Esophagus muscularis mucosa (tissue), 4 donors: ENCODE data around the gene RHO. TPM values are rescaled to one million over a fixed set of nuclear protein-coding genes. Genes with fewer than 3 reads are reported as not detected.

ENCODE experiments used
- total RNA-seq, 4 donors: library from RNA; depleted of rRNA; stranded (reverse); fragments of >200 nt; gene quantifications; one replicate each; pipeline versions ENCODE4 v1.1.0 to v1.2.1, GENCODE V29; 2016

RHO gene
- total RNA-seq, 4 donors from 2014 or later, result not detected

Other genes starting within 250 kb of the RHO start
- gene HMCES, start 249.8 kb upstream of the RHO start, total RNA-seq, result 10 to 100 TPM; 24.5 to 39.3 (median 30.6) TPM
- under 1 TPM in 2 of 4 donors, not detected in 2; 0.19 to 0.42 TPM for gene EFCAB12, start 100.0 kb upstream of the RHO start, total RNA-seq
- 10 to 100 TPM; 12.1 to 23.3 (median 16.4) TPM for gene MBD4, start 88.7 kb upstream of the RHO start, total RNA-seq
- gene IFT122, start 88.4 kb upstream of the RHO start, total RNA-seq, result 10 to 100 TPM; 19.5 to 32.8 (median 21.9) TPM
- not detected for gene H1-8, start 14.5 kb downstream of the RHO start, total RNA-seq
- gene PLXND1, start 78.0 kb downstream of the RHO start, total RNA-seq, result 10 to 100 TPM; 50.5 to 89.9 (median 76.6) TPM